Measurements from ENCODE around the gene PNPLA6. TPM values are rescaled to one million over a fixed set of nuclear protein-coding genes. Genes with fewer than 3 reads are reported as not detected.

Gene PNPLA6
- total and polyA plus RNA-seq, 2 of the 8 experiments (the other 6 are each of a cell fraction or from before 2014, with no cell fraction given) = 55.1 to 121 TPM

- no peak for TF ChIP-seq CTCF (IDR thresholded peaks at IDR 0.05; ENCODE audit: control extremely low read depth in 1 of 3, insufficient read depth in 1 of 3, low read depth in 1 of 3, low read length in 3 of 3)
- no peak for TF ChIP-seq CHD1 (IDR thresholded peaks at IDR 0.05; ENCODE audit: low read depth, low read length)
- no peak for TF ChIP-seq SIN3A (conservative IDR thresholded peaks at IDR 0.05 in 1 of 2, IDR thresholded peaks at IDR 0.05 in 1 of 2; ENCODE audit: low read depth in 1 of 2, low read length in 2 of 2)
- TF ChIP-seq EZH2 (IDR thresholded peaks at IDR 0.05; ENCODE audit: low read depth, low read length, severe bottlenecking) = no peak
- no peak for TF ChIP-seq KDM5A (IDR thresholded peaks at IDR 0.05; ENCODE audit: low read length)
- no peak for TF ChIP-seq HDAC2 (IDR thresholded peaks at IDR 0.05; ENCODE audit: borderline replicate concordance in 1 of 2, low read depth in 2 of 2, low read length in 2 of 2)
- no peak for TF ChIP-seq HDAC6 (IDR thresholded peaks at IDR 0.05; ENCODE audit: low read depth, low read length)
- TF ChIP-seq POLR2A (IDR thresholded peaks at IDR 0.05; ENCODE audit: control extremely low read depth in 1 of 2, low read depth in 2 of 2, low read length in 2 of 2) = no peak
- no peak for TF ChIP-seq ASH2L (IDR thresholded peaks at IDR 0.05; ENCODE audit: low read length)
Measured at GRCh38 chr19:7579182-7579581, 43.7 kb downstream of the PNPLA6 start (continued).

Data from H1 (cell line).